Kidney epithelial cell (primary cell): ENCODE measurements around the gene SHC3. TPM values are rescaled to one million over a fixed set of nuclear protein-coding genes. Genes with fewer than 3 reads are reported as not detected.

ENCODE experiments used
- DNase-seq: peaks from one replicate; pipeline ENCODE4 v3.0.0-alpha.2; 2010; ENCODE audit warnings: low read depth
- H3K27me3 ChIP-seq: 2 replicates; pipeline ENCODE4 v1.6.0; 2011; ENCODE audit warnings: low read length; ENCODE audit not compliant: control insufficient read depth, insufficient read depth
- H3K36me3 ChIP-seq: 2 replicates; pipeline ENCODE4 v1.5.1; 2011; ENCODE audit warnings: low read length; ENCODE audit not compliant: control insufficient read depth, insufficient read depth
- H3K4me3 ChIP-seq: 2 replicates; pipeline ENCODE4 v1.5.1; 2011; ENCODE audit warnings: low read depth, mild to moderate bottlenecking, control low read depth, low read length
- CTCF ChIP-seq: IDR thresholded peaks from 2 replicates; pipeline ENCODE4 v1.5.1; 2011; ENCODE audit warnings: mild to moderate bottlenecking, moderate library complexity, low read length, control low read depth, inconsistent platforms; ENCODE audit not compliant: insufficient read depth, poor library complexity, severe bottlenecking
- total RNA-seq: library from RNA; depleted of rRNA; stranded (reverse); fragments of >200 nt; gene quantifications from 2 replicates; pipeline ENCODE4 v1.2.3, GENCODE V29; 2015

SHC3 gene
- total RNA-seq, 1 donor from 2014 or later, result 2.9 TPM

GRCh38 chr9:88988796-88989641 is 189.6 kb downstream of the SHC3 start:
- no peak overlapping the region for H3K4me3 ChIP-seq
- DNase-seq, result peak; percentile 29
- H3K27me3 ChIP-seq, result no peaks in the 10 kb centered on the region
- no peak for TF ChIP-seq CTCF
- H3K36me3 ChIP-seq, result no peaks in the 10 kb centered on the region

GRCh38 chr9:88987661-88988060 is 191.0 kb downstream of the SHC3 start:
- no peak for DNase-seq
- H3K27me3 ChIP-seq, result no peaks in the 10 kb centered on the region
- no peaks in the 10 kb centered on the region for H3K36me3 ChIP-seq
- no peak for TF ChIP-seq CTCF
- no peak overlapping the region for H3K4me3 ChIP-seq

- Histone ChIP-seq H3K36me3 (no peaks in the 10 kb centered on the region), H3K4me3 (no peak overlapping the region), H3K27me3 (no peaks in the 10 kb centered on the region)
- TF ChIP-seq CTCF, result no peak
- DNase-seq, result no peak
These were observed 191.8 kb downstream of the SHC3 start for GRCh38 chr9:88986776-88987175.

- H3K4me3 ChIP-seq, result no peak overlapping the region
- no peak for TF ChIP-seq CTCF
- no peaks in the 10 kb centered on the region for H3K27me3 ChIP-seq
- no peaks in the 10 kb centered on the region for H3K36me3 ChIP-seq
- no peak for DNase-seq
These were observed 193.0 kb downstream of the SHC3 start for GRCh38 chr9:88985616-88986015.

- H3K27me3 ChIP-seq, result no peaks in the 10 kb centered on the region
- no peak for TF ChIP-seq CTCF
- DNase-seq, result no peak
- no peak overlapping the region for H3K4me3 ChIP-seq
- H3K36me3 ChIP-seq, result no peaks in the 10 kb centered on the region
These were observed 194.1 kb downstream of the SHC3 start for GRCh38 chr9:88984543-88984883.
